Skin of body (tissue), 2 donors: ENCODE results near the gene OR51B4. TPM values are rescaled to one million over a fixed set of nuclear protein-coding genes. Genes with fewer than 3 reads are reported as not detected.
"Not testable (repeated sequence)": the region's sequence is repeated elsewhere in the genome, so short reads cannot be mapped to it uniquely, and the experiment has no call there.

Source experiments
- DNase-seq: peaks from one replicate; lab custom pipeline; 2025; lab: John Stamatoyannopoulos, UW
- total RNA-seq: library from RNA; depleted of rRNA; stranded (reverse); fragments of >200 nt; gene quantifications from one replicate; pipeline ENCODE4 v1.2.3, GENCODE V29; 2014

The OR51B4 gene
- not detected for total RNA-seq

GRCh38 chr11:5301846-5302245 lies at the start of gene OR51B4:
TSS of gene OR51B4 (minus strand) at chr11:5301946. CDS start at chr11:5301946, 0 bp downstream.
- no peak for DNase-seq

- no peak for DNase-seq
Observed at GRCh38 chr11:5351208-5351607, 49.5 kb upstream of the OR51B4 start, which contains the start of gene OR51B6. TSS of gene OR51B6 (plus strand) at chr11:5351508. CDS start at chr11:5351508, 0 bp downstream.

GRCh38 chr11:5349550-5349949 lies 47.8 kb upstream of the OR51B4 start:
- DNase-seq: no peak

- DNase-seq: no peak
Observed at GRCh38 chr11:5348551-5349194, 46.9 kb upstream of the OR51B4 start.

GRCh38 chr11:5345831-5346230 lies 44.1 kb upstream of the OR51B4 start:
- DNase-seq: no peak

- DNase-seq: no peak
Observed at GRCh38 chr11:5343474-5344335, 42.0 kb upstream of the OR51B4 start, which contains the start of gene OR51B5. TSS of gene OR51B5 (minus strand) at chr11:5343524. CDS start at chr11:5343524, 0 bp downstream.

- no peak for DNase-seq
Observed at GRCh38 chr11:5339771-5340322, 38.1 kb upstream of the OR51B4 start.

GRCh38 chr11:5337253-5337652 lies 35.5 kb upstream of the OR51B4 start:
- DNase-seq: not testable (repeated sequence)

GRCh38 chr11:5336331-5336730 lies 34.6 kb upstream of the OR51B4 start:
- no peak for DNase-seq

GRCh38 chr11:5335170-5335569 lies 33.4 kb upstream of the OR51B4 start:
- DNase-seq: no peak

- DNase-seq: no peak
Observed at GRCh38 chr11:5324197-5324596, 22.5 kb upstream of the OR51B4 start, which contains the start of gene OR51B2. TSS of gene OR51B2 (minus strand) at chr11:5324297. CDS start at chr11:5324297, 0 bp downstream.

GRCh38 chr11:5317292-5317691 lies 15.5 kb upstream of the OR51B4 start:
- DNase-seq: no peak

GRCh38 chr11:5313326-5314023 lies 11.7 kb upstream of the OR51B4 start:
- not testable (repeated sequence) for DNase-seq

GRCh38 chr11:5310423-5310822 lies 8.7 kb upstream of the OR51B4 start:
- no peak for DNase-seq

GRCh38 chr11:5307256-5308019 lies 5.7 kb upstream of the OR51B4 start:
- no peak for DNase-seq

- DNase-seq: no peak
Observed at GRCh38 chr11:5304046-5304445, 2.3 kb upstream of the OR51B4 start.

- DNase-seq: no peak
Observed at GRCh38 chr11:5303626-5304025, 1.9 kb upstream of the OR51B4 start.

GRCh38 chr11:5300251-5300650 lies 1.5 kb downstream of the OR51B4 start:
- DNase-seq: no peak

- DNase-seq: no peak
Observed at GRCh38 chr11:5298451-5298850, 3.3 kb downstream of the OR51B4 start.

- DNase-seq: no peak
Observed at GRCh38 chr11:5297721-5298323, 3.9 kb downstream of the OR51B4 start.
